Tibial nerve (tissue), 4 donors: ENCODE results near the gene CDH4. TPM values are rescaled to one million over a fixed set of nuclear protein-coding genes. Genes with fewer than 3 reads are reported as not detected.

Experiments
- DNase-seq, 2 donors: peaks; one replicate each; pipeline ENCODE4 v3.0.0-alpha.2; 2019; ENCODE audit warnings: low spot score in 2 of 2
- H3K27ac ChIP-seq, 4 donors: fragments of 200-600 bp; sonication (generic) in 3 of 4; one replicate each; pipeline ENCODE4 v1.5.1; 2017 to 2019; ENCODE audit warnings: mild to moderate bottlenecking in 1 of 4
- H3K27me3 ChIP-seq, 2 donors: fragments of 200-600 bp; sonication (generic) in 1 of 2; one replicate each; pipeline versions ENCODE4 v1.5.1 to v1.6.0; 2017 to 2019
- H3K36me3 ChIP-seq, 3 donors: fragments of 200-600 bp; sonication (generic); one replicate each; pipeline ENCODE4 v1.5.1; 2018 to 2019
- H3K4me1 ChIP-seq, 4 donors: fragments of 200-600 bp; sonication (generic) in 3 of 4; one replicate each; pipeline ENCODE4 v1.5.1; 2017 to 2019
- H3K4me3 ChIP-seq, 4 donors: fragments of 200-600 bp; sonication (generic) in 3 of 4; one replicate each; pipeline ENCODE4 v1.5.1; 2017 to 2019; ENCODE audit warnings: mild to moderate bottlenecking in 1 of 4, moderate library complexity in 1 of 4
- H3K9me3 ChIP-seq, 4 donors: fragments of 200-600 bp; sonication (generic) in 3 of 4; one replicate each; pipeline ENCODE4 v1.5.1; 2017 to 2019
- CTCF ChIP-seq, 5 experiments: fragments of 200-600 bp in 3 of 5; fragments of 450-650 bp in 2 of 5; sonication (generic) in 3 of 5; IDR thresholded peaks; one replicate each; pipeline ENCODE4 v1.5.1; 2016 to 2019; ENCODE audit warnings: antibody characterized with exemption in 5 of 5, mild to moderate bottlenecking in 3 of 5, moderate library complexity in 2 of 5
- EP300 ChIP-seq, 2 donors: sonication (generic); formaldehyde crosslinking; IDR thresholded peaks; one replicate each; pipeline ENCODE4 v1.6.1; 2017; ENCODE audit warnings: antibody characterized with exemption in 2 of 2, mild to moderate bottlenecking in 1 of 2
- POLR2A ChIP-seq, 2 donors: fragments of 450-650 bp; IDR thresholded peaks; one replicate each; pipeline ENCODE4 v1.6.1; 2017; ENCODE audit warnings: antibody characterized with exemption in 2 of 2, mild to moderate bottlenecking in 2 of 2, moderate library complexity in 2 of 2
- WGBS, 2 donors: methylation state at CpG; one replicate each; pipeline ENCODE4 v1.1.5; 2018; 5-methylcytosine and 5-hydroxymethylcytosine counted together
- total RNA-seq, 4 donors: library from RNA; depleted of rRNA; stranded (reverse); fragments of >200 nt; gene quantifications; one replicate each; pipeline ENCODE4 v1.1.0, GENCODE V29; 2016

Gene CDH4
- total RNA-seq, 4 donors from 2014 or later = 0.78 to 2.3 (median 1.0) TPM

DNA sequence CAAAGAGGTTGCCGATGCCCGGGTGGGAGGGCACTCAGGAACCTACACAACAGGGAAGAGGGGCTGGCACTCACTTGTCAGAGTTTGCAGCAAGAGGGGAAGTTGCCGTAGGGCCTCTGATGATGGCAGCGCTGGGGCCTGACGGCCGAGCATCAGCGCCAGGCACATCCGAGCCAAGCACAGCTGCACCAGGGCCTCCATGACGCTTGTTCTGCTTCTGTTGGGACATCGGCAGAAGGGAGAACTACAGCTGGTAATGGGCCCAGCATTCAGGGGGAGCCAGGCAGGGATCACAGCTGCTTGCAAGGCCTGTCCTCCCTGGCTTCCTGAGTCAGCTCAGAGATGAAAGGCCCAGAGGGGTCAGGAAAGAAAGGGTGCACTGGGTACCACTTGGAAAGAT is 367.7 kb downstream of the CDH4 start:
- DNase-seq = no peak
- Histone ChIP-seq H3K4me3 (no peak overlapping the region), H3K27me3 (no peaks in the 10 kb centered on the region), H3K9me3 (no peaks in the 10 kb centered on the region), H3K4me1 (no peaks in the 10 kb centered on the region), H3K27ac (no peak overlapping the region), H3K36me3 (no peaks in the 10 kb centered on the region)
- 87 to 94% methylated on average over 4 to 10 of the region's 10 CpGs for WGBS, 2 donors
- TF ChIP-seq CTCF (IDR thresholded peaks at IDR 0.05) (no peak), EP300 (IDR thresholded peaks at IDR 0.05) (no peak), POLR2A (IDR thresholded peaks at IDR 0.05) (no peak)

GRCh38 chr20:61620174-61620573 is 368.1 kb downstream of the CDH4 start:
- DNase-seq = no peak
- Histone ChIP-seq H3K36me3 (no peaks in the 10 kb centered on the region), H3K9me3 (no peaks in the 10 kb centered on the region), H3K4me1 (no peaks in the 10 kb centered on the region), H3K4me3 (no peak overlapping the region), H3K27ac (no peak overlapping the region), H3K27me3 (no peaks in the 10 kb centered on the region)
- TF ChIP-seq CTCF (IDR thresholded peaks at IDR 0.05) = no peak
- 0% methylated on average over 1 of the region's 1 CpG for WGBS, 2 donors

GRCh38 chr20:61621035-61621730 is 369.1 kb downstream of the CDH4 start:
- H3K27ac ChIP-seq = no peak overlapping the region
- no peak for DNase-seq
- no peaks in the 10 kb centered on the region for H3K9me3 ChIP-seq
- TF ChIP-seq POLR2A (IDR thresholded peaks at IDR 0.05) (no peak), EP300 (IDR thresholded peaks at IDR 0.05) (no peak), CTCF (IDR thresholded peaks at IDR 0.05) (no peak)
- H3K4me1 ChIP-seq = no peaks in the 10 kb centered on the region
- no peaks in the 10 kb centered on the region for H3K36me3 ChIP-seq
- WGBS, 2 donors = 68 to 69% methylated on average over 19 of the region's 19 CpGs
- H3K4me3 ChIP-seq = no peak overlapping the region
- no peaks in the 10 kb centered on the region for H3K27me3 ChIP-seq

GRCh38 chr20:61621852-61622251 is 369.8 kb downstream of the CDH4 start:
- 87 to 89% methylated on average over 10 of the region's 10 CpGs for WGBS, 2 donors
- TF ChIP-seq CTCF (IDR thresholded peaks at IDR 0.05) (no peak), POLR2A (IDR thresholded peaks at IDR 0.05) (no peak), EP300 (IDR thresholded peaks at IDR 0.05) (no peak)

DNA sequence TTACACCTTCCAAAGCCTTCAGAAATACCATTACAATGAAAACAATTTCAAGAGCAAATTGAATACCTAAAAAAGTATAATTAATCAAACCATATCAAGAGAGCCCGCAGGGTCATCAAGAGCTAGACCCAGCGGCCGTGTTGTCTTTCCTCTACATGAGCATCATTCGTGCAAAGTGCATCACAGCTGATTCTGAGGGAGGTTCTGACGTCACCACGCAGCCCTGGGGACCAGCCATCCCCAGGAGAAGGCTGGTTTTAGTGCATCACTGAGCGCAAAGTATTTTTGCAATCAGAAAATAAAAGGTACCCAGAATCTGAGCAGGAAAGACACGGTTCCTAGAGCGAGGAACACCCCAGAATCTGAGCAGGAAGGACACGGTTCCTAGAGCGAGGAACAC is 371.4 kb downstream of the CDH4 start:
- 87 to 93% methylated on average over 11 of the region's 11 CpGs for WGBS, 2 donors
- Histone ChIP-seq H3K4me3 (no peak overlapping the region), H3K4me1 (no peaks in the 10 kb centered on the region), H3K36me3 (no peaks in the 10 kb centered on the region), H3K9me3 (no peaks in the 10 kb centered on the region), H3K27me3 (no peaks in the 10 kb centered on the region), H3K27ac (no peak overlapping the region)
- TF ChIP-seq POLR2A (IDR thresholded peaks at IDR 0.05) = no peak
- no peak for TF ChIP-seq CTCF (IDR thresholded peaks at IDR 0.05)
- no peak for TF ChIP-seq EP300 (IDR thresholded peaks at IDR 0.05)
- no peak for DNase-seq

More at GRCh38 chr20:61621852-61622251, 369.8 kb downstream of the CDH4 start:
- Histone ChIP-seq H3K4me3 (no peak overlapping the region), H3K27ac (no peak overlapping the region), H3K4me1 (no peaks in the 10 kb centered on the region), H3K27me3 (no peaks in the 10 kb centered on the region), H3K36me3 (no peaks in the 10 kb centered on the region), H3K9me3 (no peaks in the 10 kb centered on the region)
- no peak for DNase-seq
